ENCODE data around the gene RCAN1. TPM values are rescaled to one million over a fixed set of nuclear protein-coding genes. Genes with fewer than 3 reads are reported as not detected.
"Not testable (repeated sequence)": the region's sequence is repeated elsewhere in the genome, so short reads cannot be mapped to it uniquely, and the experiment has no call there.

Gene RCAN1
- total RNA-seq, 1 donor from 2014 or later: 24.9 TPM

DNA sequence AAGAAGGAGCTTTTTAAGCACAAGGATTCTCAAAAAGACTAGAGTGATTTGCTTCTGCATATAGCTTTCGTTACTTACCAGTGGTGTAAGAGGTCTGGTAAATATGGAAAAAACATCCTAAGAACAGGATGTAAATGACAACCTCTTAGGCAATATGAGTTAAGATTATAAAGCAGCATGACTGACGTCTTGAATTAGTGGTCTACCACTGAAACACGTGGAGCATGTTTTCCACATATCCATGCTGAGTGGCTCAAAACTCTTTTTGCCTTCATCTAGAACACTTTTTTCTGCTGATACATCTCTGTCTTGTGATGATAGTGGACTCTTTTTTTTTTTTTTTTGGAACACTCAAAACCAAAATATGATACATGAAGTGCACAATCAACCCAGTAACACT is 44.6 kb downstream of the RCAN1 start:
- no peak for DNase-seq (ENCODE audit: low read depth in 2 of 2)

DNA sequence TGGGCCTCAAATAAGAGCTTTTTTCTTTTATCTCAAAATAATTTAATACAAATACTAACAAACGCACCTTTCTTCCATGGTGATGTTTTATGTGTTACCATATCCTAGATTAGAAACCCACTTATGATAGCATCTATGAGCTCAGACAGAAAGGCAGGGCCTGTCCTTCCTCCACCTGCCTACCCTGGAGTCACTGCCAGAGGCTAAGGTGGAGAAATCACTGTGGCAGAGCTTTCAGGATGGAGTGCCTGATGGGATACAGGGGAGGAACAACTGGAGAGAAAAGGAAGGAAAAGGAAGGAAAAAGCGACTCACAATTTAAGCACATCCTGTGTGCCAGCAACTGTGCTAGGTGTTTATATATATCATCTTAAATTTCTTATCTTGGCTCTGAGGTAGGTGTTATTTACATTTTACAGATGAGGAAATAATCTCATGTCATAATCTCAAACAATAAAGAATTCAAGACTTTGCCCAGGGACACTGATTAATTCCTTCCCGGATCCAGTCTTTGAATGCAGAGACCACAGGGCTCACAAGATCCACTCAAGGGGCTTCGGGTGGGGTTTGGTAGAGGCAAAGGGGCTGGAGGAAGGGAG is 45.4 kb downstream of the RCAN1 start:
- DNase-seq (ENCODE audit: low read depth in 2 of 2): no peak

GRCh38 chr21:34568801-34569200 is 46.1 kb downstream of the RCAN1 start:
- not testable (repeated sequence) for DNase-seq (ENCODE audit: low read depth in 2 of 2)

- no peak for DNase-seq (ENCODE audit: low read depth in 2 of 2)
Observed at GRCh38 chr21:34567604-34568155, 47.2 kb downstream of the RCAN1 start.

DNA sequence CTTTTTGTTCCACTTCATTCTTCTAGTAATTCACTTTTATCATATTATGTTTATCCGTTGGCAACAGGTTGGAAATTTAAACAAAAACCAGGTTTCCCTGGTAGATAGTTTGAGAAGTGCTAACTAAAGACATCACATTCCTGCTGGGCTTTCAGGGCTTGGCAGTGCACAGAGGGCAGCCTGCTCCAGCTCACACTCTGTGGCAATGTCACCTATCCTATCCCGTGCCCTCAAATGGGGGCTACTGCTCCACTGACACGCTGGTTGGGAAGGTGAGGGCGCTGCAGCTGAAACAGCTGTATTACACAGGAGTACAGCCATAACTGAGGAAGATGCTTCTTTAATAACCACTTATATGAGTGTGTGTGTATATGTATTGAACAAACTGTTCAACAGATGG is 49.7 kb downstream of the RCAN1 start:
- DNase-seq (ENCODE audit: low read depth in 2 of 2): no peak

- DNase-seq (ENCODE audit: low read depth in 2 of 2): not testable (repeated sequence)
Observed at GRCh38 chr21:34563370-34563769, 51.5 kb downstream of the RCAN1 start.

DNA sequence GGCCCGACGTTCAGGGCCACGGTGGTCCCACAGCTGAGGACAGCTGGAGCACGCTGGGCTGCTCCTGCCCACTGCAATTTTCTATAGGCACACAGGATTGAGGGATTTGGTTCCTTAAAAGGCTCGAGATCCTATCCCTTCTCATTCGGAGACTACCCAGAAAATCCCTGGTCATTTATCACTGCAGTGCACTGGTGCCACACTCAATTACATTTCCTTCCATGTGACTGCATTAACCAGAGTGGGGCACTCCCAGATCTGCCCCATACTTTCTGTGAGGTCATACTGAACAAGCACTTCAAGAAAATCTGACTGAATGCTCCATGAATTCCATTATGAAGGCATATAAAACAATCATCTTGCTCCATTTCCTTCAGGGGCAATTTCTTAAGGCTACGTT is 53.1 kb downstream of the RCAN1 start:
- DNase-seq (ENCODE audit: low read depth in 2 of 2): no peak

DNA sequence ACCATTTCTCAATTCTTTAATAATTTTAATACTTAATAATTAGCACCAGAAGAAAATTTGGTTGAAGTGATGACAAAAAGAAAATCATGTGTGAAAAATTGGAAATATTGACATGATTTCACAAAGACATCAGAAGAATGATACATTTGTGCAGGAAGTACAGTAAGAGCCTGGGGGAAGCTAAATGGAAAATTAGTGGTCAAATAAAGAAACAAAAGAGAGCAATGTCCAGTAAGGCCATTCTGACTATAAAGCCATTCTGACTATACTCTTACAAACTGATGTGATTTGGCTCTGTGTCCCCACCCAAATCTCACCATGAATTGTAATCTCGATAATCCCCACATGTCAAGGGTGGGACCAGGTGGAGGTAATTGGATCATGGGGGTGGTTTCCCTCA is 54.3 kb downstream of the RCAN1 start:
- DNase-seq (ENCODE audit: low read depth in 2 of 2): no peak

DNA sequence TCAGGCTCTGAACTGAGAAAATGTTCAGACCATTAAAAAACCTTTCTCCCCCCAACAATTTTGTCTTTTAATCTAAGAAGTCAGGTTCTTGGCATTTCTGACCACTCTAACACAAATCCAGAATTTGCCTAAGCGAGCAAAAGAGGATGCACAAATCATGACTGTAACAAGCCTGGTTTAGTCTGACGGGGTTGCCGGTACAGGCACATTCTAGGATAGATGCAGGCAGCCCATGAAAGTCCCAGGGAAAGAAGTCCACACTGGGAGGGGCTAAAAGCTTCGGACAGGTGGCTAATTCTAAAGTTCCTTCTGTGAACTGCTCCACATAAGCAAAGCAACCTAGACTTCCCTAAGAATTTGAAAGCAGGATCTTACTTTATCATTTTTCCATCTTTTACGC is 54.9 kb downstream of the RCAN1 start:
- no peak for DNase-seq (ENCODE audit: low read depth in 2 of 2)

DNA sequence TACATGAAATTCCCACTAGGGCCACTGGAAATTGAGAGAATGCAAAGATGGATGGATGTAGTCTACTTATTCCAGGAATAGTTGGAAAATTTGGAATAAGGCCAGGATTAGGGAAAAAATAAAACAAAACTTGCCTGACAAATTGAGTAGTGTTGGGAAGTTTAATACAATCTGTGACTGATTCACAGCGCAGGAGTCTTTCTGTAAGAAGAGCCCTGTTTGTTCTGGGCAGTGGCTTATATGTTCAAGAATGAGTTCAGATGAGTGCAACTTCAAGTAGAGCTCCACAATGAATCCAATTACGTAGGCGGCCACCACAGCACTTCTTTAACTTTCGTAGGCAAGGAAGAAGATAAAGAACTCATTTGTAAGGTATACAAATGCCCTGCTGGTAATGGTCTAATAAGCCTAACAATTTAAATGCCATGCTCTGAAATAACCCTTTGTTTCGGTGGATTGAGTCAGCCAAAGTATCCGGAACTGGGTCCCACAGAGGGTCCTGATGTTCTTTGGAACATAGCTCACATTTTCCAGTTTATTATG is 55.8 kb downstream of the RCAN1 start:
- DNase-seq (ENCODE audit: low read depth in 2 of 2): peak; percentile 27 to 36

GRCh38 chr21:34558166-34558565 is 56.7 kb downstream of the RCAN1 start:
- DNase-seq (ENCODE audit: low read depth in 2 of 2): no peak

GRCh38 chr21:34557261-34557660 is 57.7 kb downstream of the RCAN1 start:
- DNase-seq (ENCODE audit: low read depth in 2 of 2): no peak

DNA sequence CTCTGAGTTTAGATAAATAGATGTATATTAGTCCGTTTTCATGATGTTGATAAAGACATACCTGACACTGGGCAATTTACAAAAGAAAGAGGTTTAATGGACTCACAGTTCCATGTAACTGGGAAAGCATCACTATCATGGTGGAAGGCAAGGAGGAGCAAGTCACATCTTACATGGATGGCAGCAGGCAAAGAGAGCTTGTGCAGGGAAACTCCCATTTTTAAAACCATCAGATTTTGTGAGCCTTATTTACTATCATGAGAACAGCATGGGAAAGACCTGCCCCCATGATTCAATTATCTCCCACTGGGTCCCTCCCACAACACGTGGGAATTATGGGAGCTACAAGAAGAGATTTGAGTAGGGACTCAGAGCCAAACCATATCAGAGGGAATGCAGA is 60.2 kb downstream of the RCAN1 start:
- DNase-seq (ENCODE audit: low read depth in 2 of 2): not testable (repeated sequence)

DNA sequence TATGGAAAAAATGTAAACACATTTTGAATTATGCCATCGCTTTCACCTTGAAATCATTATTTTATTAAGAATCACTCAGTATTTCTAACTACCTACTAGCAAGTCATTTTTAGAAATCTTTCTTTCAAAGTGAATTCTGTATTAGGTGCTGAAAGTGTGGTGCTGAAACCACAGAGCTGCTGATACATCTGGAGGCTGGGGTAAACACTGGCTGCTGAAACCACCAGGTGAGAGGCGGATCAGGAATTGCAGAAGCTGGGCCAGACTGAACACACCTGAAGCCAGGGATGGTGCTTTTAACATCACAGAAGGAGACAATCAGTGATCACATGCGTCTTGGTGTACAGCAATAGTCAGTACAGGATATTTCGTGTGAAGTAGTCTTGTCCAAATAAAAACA is 60.7 kb downstream of the RCAN1 start:
- no peak for DNase-seq (ENCODE audit: low read depth in 2 of 2)

DNA sequence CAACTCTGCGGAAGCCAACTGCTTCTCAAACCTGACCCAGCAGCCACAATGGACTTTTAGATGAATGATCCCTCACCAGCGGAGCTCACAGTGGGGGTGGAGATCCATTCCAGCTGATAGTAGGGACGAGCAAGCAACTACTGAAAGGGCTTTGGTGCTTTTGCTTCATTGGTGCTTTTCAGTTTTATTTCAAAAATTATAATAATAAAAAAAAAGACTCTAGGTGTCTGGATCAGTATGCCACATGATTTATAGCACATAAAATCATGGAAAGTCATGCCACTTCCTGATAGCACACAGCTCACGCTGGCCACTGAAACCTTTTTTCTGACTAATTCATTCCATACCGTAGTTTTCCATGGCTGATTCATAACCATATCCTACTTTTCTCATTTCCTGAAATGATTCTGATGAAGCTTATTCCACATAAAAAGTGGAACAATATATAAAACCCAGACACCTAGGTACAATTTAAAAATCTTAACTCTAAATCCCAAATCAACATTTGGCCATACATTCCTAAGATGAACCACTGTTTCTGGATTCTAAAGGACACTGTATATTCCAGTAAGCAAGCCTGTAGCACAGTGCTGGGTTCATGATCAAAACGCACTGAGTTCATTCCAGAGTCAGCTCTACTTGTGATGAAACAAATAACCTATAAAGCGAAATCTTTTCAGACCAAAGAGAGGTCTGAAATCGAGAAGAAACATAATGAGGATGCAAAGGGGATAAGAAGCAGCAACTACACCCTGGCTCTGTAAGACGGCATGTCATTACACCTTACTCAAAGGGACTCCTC is 61.6 kb downstream of the RCAN1 start:
- peak; percentile 95 to 98 for DNase-seq (ENCODE audit: low read depth in 2 of 2)

GRCh38 chr21:34552360-34553098 is 62.4 kb downstream of the RCAN1 start:
- DNase-seq (ENCODE audit: low read depth in 2 of 2): peak in 1 of 2 donors; percentile 83

GRCh38 chr21:34550182-34550799 is 64.6 kb downstream of the RCAN1 start:
- no peak for DNase-seq (ENCODE audit: low read depth in 2 of 2)

DNA sequence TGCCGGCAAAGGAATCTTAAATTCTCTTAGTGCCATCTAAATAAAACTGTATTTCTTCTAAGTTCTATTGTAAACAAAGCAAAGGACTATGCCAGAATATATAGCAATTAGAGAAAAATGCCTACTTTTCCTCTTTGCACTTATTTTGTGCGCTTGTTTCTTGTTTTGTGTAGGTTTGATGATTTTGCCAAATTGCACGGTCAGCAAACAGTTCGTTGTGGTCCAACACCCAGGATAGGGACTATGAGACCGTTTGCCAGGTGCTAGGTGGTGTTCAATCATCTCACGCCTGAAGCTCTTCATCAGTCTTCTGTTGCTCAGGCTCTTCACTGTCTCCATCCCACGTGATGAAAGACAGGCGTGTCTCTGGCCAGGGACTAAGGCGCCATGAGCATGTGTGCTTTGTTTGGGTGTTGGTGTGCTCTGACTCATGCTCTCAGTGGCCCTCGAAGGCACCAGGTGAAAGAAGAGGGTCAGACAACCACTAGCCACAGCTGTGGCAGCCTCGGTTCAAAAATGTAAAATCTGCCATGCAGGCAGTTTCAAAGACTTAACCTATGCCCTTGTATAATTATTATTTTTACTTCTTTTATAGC is 66.0 kb downstream of the RCAN1 start:
- no peak for DNase-seq (ENCODE audit: low read depth in 2 of 2)

DNA sequence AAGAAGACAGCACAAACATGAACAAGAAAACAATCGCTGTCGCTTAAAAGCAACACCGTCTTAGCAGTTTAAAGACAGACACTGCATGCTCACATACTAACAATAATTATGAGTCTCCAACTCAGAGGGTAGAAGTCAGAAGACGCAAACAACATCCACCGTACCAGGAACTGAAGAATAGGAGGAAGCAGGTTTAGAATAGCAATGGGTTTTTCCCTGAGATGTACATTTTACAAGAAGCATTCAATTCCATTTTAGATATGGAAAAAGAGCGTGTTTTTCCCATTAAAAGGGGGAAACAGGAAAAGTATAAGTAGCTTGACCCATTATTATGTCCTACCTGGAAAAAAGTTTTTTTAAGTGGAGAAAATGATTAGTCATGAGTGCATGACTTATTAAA is 68.4 kb downstream of the RCAN1 start:
- peak; percentile 54 to 74 for DNase-seq (ENCODE audit: low read depth in 2 of 2)

DNA sequence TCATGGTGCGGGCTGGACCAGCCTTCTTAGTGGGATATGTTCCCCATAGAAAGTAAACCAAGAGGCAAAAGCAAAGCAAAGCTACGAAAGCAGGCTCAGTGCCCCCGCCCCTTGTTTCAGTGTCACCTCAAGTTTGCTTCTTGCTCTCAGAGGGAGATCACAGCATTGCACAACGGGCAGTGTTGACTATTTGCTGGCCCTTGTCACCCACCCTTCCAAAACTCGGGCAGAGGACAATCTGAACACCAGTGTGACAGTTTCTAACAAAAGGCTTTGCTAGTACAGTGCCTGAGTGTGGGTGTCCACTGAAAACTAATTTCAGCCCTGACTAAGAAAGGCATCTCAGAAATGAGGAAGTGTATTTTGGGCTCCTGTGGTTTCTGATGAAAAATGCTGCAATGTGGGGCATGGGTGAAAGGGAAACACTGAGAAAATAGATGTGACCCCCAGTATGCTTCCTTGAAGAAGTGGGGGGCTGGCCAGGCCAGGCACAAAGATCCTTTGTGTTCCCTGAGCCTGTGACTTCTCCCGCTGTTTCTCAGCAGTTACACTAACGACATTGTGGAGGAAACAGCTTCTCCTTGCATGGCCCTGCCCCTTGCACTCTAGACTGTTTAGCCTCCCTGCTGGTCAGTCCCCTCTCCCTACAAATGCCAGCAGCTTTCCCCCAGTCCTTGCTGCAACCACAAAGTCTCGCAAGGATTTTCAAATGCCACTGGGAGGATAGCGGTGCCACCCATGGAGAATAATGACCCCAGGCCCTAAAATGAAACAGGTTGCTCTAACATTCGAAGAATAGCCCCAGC is 69.6 kb downstream of the RCAN1 start:
- DNase-seq (ENCODE audit: low read depth in 2 of 2): peak in 1 of 2 donors; percentile 19
